Liver (tissue), 9 donors: Measurements from ENCODE around the gene IFNAR1. TPM values are rescaled to one million over a fixed set of nuclear protein-coding genes. Genes with fewer than 3 reads are reported as not detected.
A peak's percentile ranks its signal among the peaks of the same experiment; 100 is the strongest.

ENCODE experiments used
- DNase-seq: peaks from one replicate; pipeline ENCODE4 v3.0.0-alpha.2; 2017; ENCODE audit warnings: low spot score
- H3K27ac ChIP-seq, 2 donors: one replicate each; pipeline ENCODE4 v1.7.0; 2013; ENCODE audit warnings: inconsistent platforms in 2 of 2, low read length in 2 of 2, control low read depth in 1 of 2, low read depth in 1 of 2, mild to moderate bottlenecking in 1 of 2
- H3K27me3 ChIP-seq, 4 donors: one replicate each; pipeline versions ENCODE4 v1.6.1 to v1.7.0; 2013; ENCODE audit warnings: low read length in 3 of 4, inconsistent platforms in 1 of 4, mild to moderate bottlenecking in 1 of 4, moderate library complexity in 1 of 4; ENCODE audit not compliant: control insufficient read depth in 4 of 4, insufficient read depth in 4 of 4
- H3K36me3 ChIP-seq, 4 donors: one replicate each; pipeline versions ENCODE4 v1.6.1 to v1.7.0; 2013; ENCODE audit warnings: low read length in 3 of 4, mild to moderate bottlenecking in 3 of 4, low read depth in 1 of 4, moderate library complexity in 1 of 4; ENCODE audit not compliant: control insufficient read depth in 4 of 4, insufficient read depth in 3 of 4
- H3K4me1 ChIP-seq, 4 donors: one replicate each; pipeline versions ENCODE4 v1.6.1 to v1.7.0; 2013; ENCODE audit warnings: low read length in 3 of 4, mild to moderate bottlenecking in 3 of 4, moderate library complexity in 1 of 4; ENCODE audit not compliant: control insufficient read depth in 4 of 4, insufficient read depth in 4 of 4
- H3K4me3 ChIP-seq, 3 donors: one replicate each; pipeline versions ENCODE4 v1.6.1 to v1.7.0; 2013; ENCODE audit warnings: low read length in 3 of 3, control low read depth in 1 of 3, low read depth in 1 of 3, mild to moderate bottlenecking in 1 of 3
- H3K9ac ChIP-seq, 2 donors: one replicate each; pipeline ENCODE4 v1.7.0; 2013; ENCODE audit warnings: low read length in 2 of 2, mild to moderate bottlenecking in 2 of 2, moderate library complexity in 2 of 2, control low read depth in 1 of 2, low read depth in 1 of 2
- H3K9me3 ChIP-seq, 4 donors: one replicate each; pipeline versions ENCODE4 v1.6.1 to v1.7.0; 2013; ENCODE audit warnings: low read length in 3 of 4; ENCODE audit not compliant: control insufficient read depth in 4 of 4
- ATF3 ChIP-seq: IDR thresholded peaks from 2 replicates; pipeline ENCODE4 v1.6.1; 2016; ENCODE audit warnings: antibody characterized with exemption
- FOXA1 ChIP-seq: IDR thresholded peaks from 2 replicates; pipeline ENCODE4 v1.6.1; 2016; ENCODE audit warnings: antibody characterized with exemption
- FOXA2 ChIP-seq: IDR thresholded peaks from 2 replicates; pipeline ENCODE4 v1.6.1; 2016; ENCODE audit warnings: antibody characterized with exemption
- GABPA ChIP-seq, 2 donors: IDR thresholded peaks in 1 of 2; conservative IDR thresholded peaks in 1 of 2; 2 replicates each; pipeline ENCODE4 v1.6.1; 2016; ENCODE audit warnings: antibody characterized with exemption in 2 of 2, mild to moderate bottlenecking in 1 of 2, moderate library complexity in 1 of 2
- HNF4A ChIP-seq, 2 donors: conservative IDR thresholded peaks; 2 replicates each; pipeline ENCODE4 v1.6.1; 2016; ENCODE audit warnings: antibody characterized with exemption in 2 of 2, mild to moderate bottlenecking in 2 of 2
- HNF4G ChIP-seq: IDR thresholded peaks from 2 replicates; pipeline ENCODE4 v1.6.1; 2016; ENCODE audit warnings: antibody characterized with exemption
- JUND ChIP-seq, 2 donors: IDR thresholded peaks; 2 replicates each; pipeline ENCODE4 v1.6.1; 2016; ENCODE audit warnings: antibody characterized with exemption in 2 of 2
- MAX ChIP-seq: IDR thresholded peaks from 2 replicates; pipeline ENCODE4 v1.6.1; 2016; ENCODE audit warnings: antibody characterized with exemption
- NR2F2 ChIP-seq: IDR thresholded peaks from 2 replicates; pipeline ENCODE4 v1.6.1; 2016; ENCODE audit warnings: antibody characterized with exemption
- RAD21 ChIP-seq, 2 donors: IDR thresholded peaks; 2 replicates each; pipeline ENCODE4 v1.6.1; 2016; ENCODE audit warnings: antibody characterized with exemption in 2 of 2, mild to moderate bottlenecking in 2 of 2
- REST ChIP-seq: IDR thresholded peaks from 2 replicates; pipeline ENCODE4 v1.6.1; 2016; ENCODE audit warnings: antibody characterized with exemption, mild to moderate bottlenecking
- RXRA ChIP-seq, 2 donors: IDR thresholded peaks; 2 replicates each; pipeline ENCODE4 v1.6.1; 2017 to 2018; ENCODE audit warnings: antibody characterized with exemption in 2 of 2, mild to moderate bottlenecking in 1 of 2
- SP1 ChIP-seq: IDR thresholded peaks from 2 replicates; pipeline ENCODE4 v1.6.1; 2018; ENCODE audit warnings: antibody characterized with exemption, mild to moderate bottlenecking
- TAF1 ChIP-seq: conservative IDR thresholded peaks from 2 replicates; pipeline ENCODE4 v1.6.1; 2016; ENCODE audit warnings: antibody characterized with exemption, mild to moderate bottlenecking
- YY1 ChIP-seq: IDR thresholded peaks from 2 replicates; pipeline ENCODE4 v1.6.1; 2016; ENCODE audit warnings: antibody characterized with exemption, mild to moderate bottlenecking
- ZBTB33 ChIP-seq: IDR thresholded peaks from 2 replicates; pipeline ENCODE4 v1.6.1; 2016; ENCODE audit warnings: antibody characterized with exemption
- WGBS: extraction: QIAGEN DNeasy Blood & Tissue Kit; methylation state at CpG from one replicate; pipeline ENCODE4 v1.1.7; 2013; 5-methylcytosine and 5-hydroxymethylcytosine counted together
- polyA plus RNA-seq, 2 donors: library from polyadenylated mRNA; stranded (reverse) in 1 of 2; unstranded in 1 of 2; fragments of 200-250 nt in 1 of 2; fragments of >200 nt in 1 of 2; fragmentation: Nextera tagmentation in 1 of 2; extraction: Ambion mirVana in 1 of 2; gene quantifications; one replicate each; pipeline versions ENCODE4 v1.2.1 to v1.2.3, GENCODE V29; 2013 to 2015
- total RNA-seq, 2 donors: library from RNA; depleted of rRNA; stranded (reverse); fragments of >200 nt; gene quantifications; one replicate each; pipeline ENCODE4 v1.2.3, GENCODE V29; 2014
- TF ChIP-seq, protein P1 (sequence below): fragments of 150-350 bp; IDR thresholded peaks from 2 replicates; pipeline ENCODE4 v1.5.1; 2017; ENCODE audit warnings: improper control_type of control experiment, low read depth, low read length; ENCODE audit not compliant: missing input control
- donor health status: healthy.
- donor health status: healthy.
- donor health status: healthy.
- donor health status: healthy.
- donor health status: healthy.

Gene IFNAR1
- 10 to 100 TPM; 31.1 to 39.5 TPM for total RNA-seq
- 10 to 100 TPM; 52.8 to 54.3 TPM for polyA plus RNA-seq

DNA sequence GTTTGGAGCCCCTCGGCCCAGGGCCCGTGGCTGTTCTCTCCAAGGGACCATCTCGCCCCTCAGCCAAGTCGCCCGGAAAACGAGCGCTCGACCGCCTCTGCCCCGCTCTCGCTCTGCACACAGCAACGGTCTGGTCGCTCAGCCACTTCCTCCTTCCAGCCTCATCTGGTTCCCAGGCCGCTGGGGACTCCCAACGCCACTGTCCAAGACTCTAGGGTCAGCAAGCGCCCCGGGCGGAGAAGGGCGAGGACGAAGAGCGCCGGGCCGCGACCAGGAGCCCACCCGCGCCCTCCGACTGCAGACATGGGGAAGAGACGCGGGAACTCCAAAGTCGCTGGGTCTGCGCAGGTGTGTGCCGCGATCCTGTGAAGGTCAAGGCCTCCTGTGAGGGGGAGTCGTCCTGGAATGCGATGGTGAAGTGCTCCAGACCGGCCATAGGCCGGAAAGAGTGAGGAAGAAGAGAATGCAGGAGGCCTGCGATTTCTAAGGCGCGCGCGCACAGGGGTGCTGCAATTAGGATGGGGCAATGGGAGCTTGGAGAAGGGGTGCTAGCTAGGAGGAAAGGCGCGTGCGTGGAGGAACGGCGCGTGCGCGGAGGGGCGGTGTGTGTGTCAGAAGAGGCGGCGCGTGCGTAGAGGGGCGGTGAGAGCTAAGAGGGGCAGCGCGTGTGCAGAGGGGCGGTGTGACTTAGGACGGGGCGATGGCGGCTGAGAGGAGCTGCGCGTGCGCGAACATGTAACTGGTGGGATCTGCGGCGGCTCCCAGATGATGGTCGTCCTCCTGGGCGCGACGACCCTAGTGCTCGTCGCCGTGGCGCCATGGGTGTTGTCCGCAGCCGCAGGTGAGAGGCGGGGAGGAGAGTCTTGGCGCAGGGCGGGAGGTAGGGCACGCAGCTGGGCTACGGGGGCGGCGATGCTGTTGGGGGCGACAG is at the start of gene IFNAR1:
Gene IFNAR1, plus strand, starts transcription at position 680 of the 931 bp plus-strand sequence. Its CDS starts 86 bp downstream, at position 766.
- H3K27ac ChIP-seq, result peak within 1 kb of the TSS; percentile 98 to 99
- no peaks in the 10 kb centered on the region for H3K9me3 ChIP-seq
- H3K4me1 ChIP-seq, result peaks cover 4 to 34% (median 15%) of the 10 kb centered on the region in 4 donors
- H3K9ac ChIP-seq, result peak within 1 kb of the TSS; percentile 93 to 96
- TF ChIP-seq ATF3, result no peak
- peak; percentile 93 for TF ChIP-seq YY1
- peak; percentile 30 to 70 for TF ChIP-seq RXRA (IDR thresholded peaks at IDR 0.05)
- TF ChIP-seq ZBTB33, result peak; percentile 29
- TF ChIP-seq, protein P1, sequence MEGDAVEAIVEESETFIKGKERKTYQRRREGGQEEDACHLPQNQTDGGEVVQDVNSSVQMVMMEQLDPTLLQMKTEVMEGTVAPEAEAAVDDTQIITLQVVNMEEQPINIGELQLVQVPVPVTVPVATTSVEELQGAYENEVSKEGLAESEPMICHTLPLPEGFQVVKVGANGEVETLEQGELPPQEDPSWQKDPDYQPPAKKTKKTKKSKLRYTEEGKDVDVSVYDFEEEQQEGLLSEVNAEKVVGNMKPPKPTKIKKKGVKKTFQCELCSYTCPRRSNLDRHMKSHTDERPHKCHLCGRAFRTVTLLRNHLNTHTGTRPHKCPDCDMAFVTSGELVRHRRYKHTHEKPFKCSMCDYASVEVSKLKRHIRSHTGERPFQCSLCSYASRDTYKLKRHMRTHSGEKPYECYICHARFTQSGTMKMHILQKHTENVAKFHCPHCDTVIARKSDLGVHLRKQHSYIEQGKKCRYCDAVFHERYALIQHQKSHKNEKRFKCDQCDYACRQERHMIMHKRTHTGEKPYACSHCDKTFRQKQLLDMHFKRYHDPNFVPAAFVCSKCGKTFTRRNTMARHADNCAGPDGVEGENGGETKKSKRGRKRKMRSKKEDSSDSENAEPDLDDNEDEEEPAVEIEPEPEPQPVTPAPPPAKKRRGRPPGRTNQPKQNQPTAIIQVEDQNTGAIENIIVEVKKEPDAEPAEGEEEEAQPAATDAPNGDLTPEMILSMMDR, result no peak
- TF ChIP-seq REST, result peak; percentile 23
- no peak for TF ChIP-seq FOXA2
- peak in 1 of 2 donors; percentile 13 for TF ChIP-seq GABPA (IDR thresholded peaks at IDR 0.05 in 1 of 2, conservative IDR thresholded peaks at IDR 0.05 in 1 of 2)
- peak; percentile 56 for TF ChIP-seq NR2F2
- peak in 1 of 2 donors; percentile 22 for TF ChIP-seq RAD21 (IDR thresholded peaks at IDR 0.05)
- TF ChIP-seq MAX, result peak; percentile 92
- TF ChIP-seq TAF1, result peak; percentile 56
- TF ChIP-seq FOXA1, result peak; percentile 7
- TF ChIP-seq JUND (IDR thresholded peaks at IDR 0.05), result no peak
- TF ChIP-seq HNF4G, result no peak
- TF ChIP-seq HNF4A (conservative IDR thresholded peaks at IDR 0.05), result no peak
- TF ChIP-seq SP1, result peak; percentile 55
- under 1% methylated on average over 86 of the region's 86 CpGs for WGBS
- H3K4me3 ChIP-seq, result peak within 1 kb of the TSS; percentile 73 to 95 (median 91)
- no peaks in the 10 kb centered on the region for H3K27me3 ChIP-seq
- peak; percentile 98 for DNase-seq
- H3K36me3 ChIP-seq, result no peaks in the 10 kb centered on the region
